Spinal cord (tissue), 10 donors: ENCODE data around the gene AIF1L. TPM values are rescaled to one million over a fixed set of nuclear protein-coding genes. Genes with fewer than 3 reads are reported as not detected.

ENCODE experiments used
- DNase-seq, 6 donors: peaks; one replicate each; pipeline versions ENCODE4 v3.0.0 to v3.0.0-alpha.2; 2013 to 2015; ENCODE audit warnings: low spot score in 6 of 6, low read depth in 4 of 6
- H3K27ac ChIP-seq: one replicate; pipeline ENCODE4 v1.5.1; 2013; ENCODE audit warnings: low read depth, low read length, control low read depth
- H3K27me3 ChIP-seq: one replicate; pipeline ENCODE4 v1.6.1; 2013; ENCODE audit warnings: low read length; ENCODE audit not compliant: control insufficient read depth, insufficient read depth
- H3K36me3 ChIP-seq: one replicate; pipeline ENCODE4 v1.6.1; 2013; ENCODE audit warnings: low read length; ENCODE audit not compliant: control insufficient read depth, insufficient read depth
- H3K4me1 ChIP-seq: one replicate; pipeline ENCODE4 v1.6.1; 2013; ENCODE audit warnings: low read length; ENCODE audit not compliant: control insufficient read depth, insufficient read depth
- H3K4me3 ChIP-seq: one replicate; pipeline ENCODE4 v1.5.1; 2013; ENCODE audit warnings: low read depth, low read length, control low read depth
- H3K9me3 ChIP-seq: one replicate; pipeline ENCODE4 v1.6.1; 2013; ENCODE audit warnings: low read length; ENCODE audit not compliant: control insufficient read depth, insufficient read depth
- WGBS: methylation state at CpG from one replicate; pipeline ENCODE4 v1.1.5; 2013; ENCODE audit warnings: missing lambda C conversion rate; ENCODE audit not compliant: insufficient coverage; 5-methylcytosine and 5-hydroxymethylcytosine counted together
- polyA plus RNA-seq, 2 donors: library from polyadenylated mRNA; unstranded; fragments of 120-200 nt; gene quantifications; one replicate each; pipeline ENCODE4 v1.2.1, GENCODE V29; 2013; ENCODE audit not compliant: insufficient read length in 2 of 2
- total RNA-seq, 2 donors: library from RNA; depleted of rRNA in 1 of 2; stranded (reverse); fragments of 120-200 nt in 1 of 2; fragments of >200 nt in 1 of 2; gene quantifications; one replicate each; pipeline versions ENCODE4 v1.2.3 to v1.2.4, GENCODE V29; 2013 to 2014
- donor health status: healthy.

Gene AIF1L
- total and polyA plus RNA-seq, 4 donors, result 47.7 to 73.6 (median 61.2) TPM

GRCh38 chr9:131117121-131117761, 20.9 kb downstream of the AIF1L start:
- Histone ChIP-seq H3K9me3 (no peaks in the 10 kb centered on the region), H3K27me3 (no peaks in the 10 kb centered on the region), H3K27ac (peak overlapping the region; percentile 73), H3K4me1 (peaks cover 35% of the 10 kb centered on the region), H3K4me3 (no peak overlapping the region), H3K36me3 (peaks cover 51% of the 10 kb centered on the region)
- peak in 1 of 6 donors; percentile 17 for DNase-seq
- 63% methylated on average over 7 of the region's 13 CpGs for WGBS

GRCh38 chr9:131117762-131118145, 21.4 kb downstream of the AIF1L start:
- H3K27me3 ChIP-seq, result no peaks in the 10 kb centered on the region
- H3K4me3 ChIP-seq, result no peak overlapping the region
- H3K4me1 ChIP-seq, result peaks cover 30% of the 10 kb centered on the region
- 80% methylated on average over 3 of the region's 4 CpGs for WGBS
- H3K9me3 ChIP-seq, result no peaks in the 10 kb centered on the region
- no peak overlapping the region for H3K27ac ChIP-seq
- peaks cover 51% of the 10 kb centered on the region for H3K36me3 ChIP-seq
- DNase-seq, result no peak

GRCh38 chr9:131119600-131119999, 23.3 kb downstream of the AIF1L start:
- 76% methylated on average over 6 of the region's 8 CpGs for WGBS
- peaks cover 19% of the 10 kb centered on the region for H3K4me1 ChIP-seq
- H3K9me3 ChIP-seq, result no peaks in the 10 kb centered on the region
- H3K36me3 ChIP-seq, result peaks cover 40% of the 10 kb centered on the region
- H3K4me3 ChIP-seq, result no peak overlapping the region
- no peak for DNase-seq
- no peaks in the 10 kb centered on the region for H3K27me3 ChIP-seq
- H3K27ac ChIP-seq, result no peak overlapping the region

- Histone ChIP-seq H3K36me3 (peaks cover 36% of the 10 kb centered on the region), H3K4me1 (peaks cover 20% of the 10 kb centered on the region), H3K27ac (no peak overlapping the region), H3K27me3 (no peaks in the 10 kb centered on the region), H3K9me3 (no peaks in the 10 kb centered on the region), H3K4me3 (no peak overlapping the region)
- no peak for DNase-seq
- whole genome bisulfite sequencing, result 95% methylated on average over 3 of the region's 7 CpGs
Observed at GRCh38 chr9:131120620-131121228, 24.4 kb downstream of the AIF1L start.

GRCh38 chr9:131121346-131121745, 25.0 kb downstream of the AIF1L start:
- H3K27me3 ChIP-seq, result no peaks in the 10 kb centered on the region
- no peak for DNase-seq
- no peak overlapping the region for H3K4me3 ChIP-seq
- no peaks in the 10 kb centered on the region for H3K9me3 ChIP-seq
- H3K4me1 ChIP-seq, result peaks cover 19% of the 10 kb centered on the region
- 93% methylated on average over 2 of the region's 2 CpGs for WGBS
- H3K27ac ChIP-seq, result no peak overlapping the region
- peaks cover 36% of the 10 kb centered on the region for H3K36me3 ChIP-seq

GRCh38 chr9:131122158-131122557, 25.8 kb downstream of the AIF1L start:
- 97% methylated on average over 2 of the region's 2 CpGs for WGBS
- no peak overlapping the region for H3K27ac ChIP-seq
- peaks cover 19% of the 10 kb centered on the region for H3K4me1 ChIP-seq
- peaks cover 37% of the 10 kb centered on the region for H3K36me3 ChIP-seq
- H3K4me3 ChIP-seq, result no peak overlapping the region
- DNase-seq, result no peak
- H3K9me3 ChIP-seq, result no peaks in the 10 kb centered on the region
- no peaks in the 10 kb centered on the region for H3K27me3 ChIP-seq

- H3K27ac ChIP-seq, result peak overlapping the region; percentile 85
- peaks cover 26% of the 10 kb centered on the region for H3K36me3 ChIP-seq
- peaks cover 15% of the 10 kb centered on the region for H3K4me1 ChIP-seq
- H3K9me3 ChIP-seq, result no peaks in the 10 kb centered on the region
- H3K4me3 ChIP-seq, result peak overlapping the region; percentile 94
- H3K27me3 ChIP-seq, result no peaks in the 10 kb centered on the region
- 0% methylated on average over 7 of the region's 7 CpGs for WGBS
- no peak for DNase-seq
Observed at GRCh38 chr9:131125038-131125287, 28.6 kb downstream of the AIF1L start.

- Histone ChIP-seq H3K36me3 (peaks cover 21% of the 10 kb centered on the region), H3K27ac (peak within 1 kb of the TSS; percentile 85), H3K27me3 (no peaks in the 10 kb centered on the region), H3K9me3 (no peaks in the 10 kb centered on the region), H3K4me1 (peaks cover 15% of the 10 kb centered on the region), H3K4me3 (peak within 1 kb of the TSS; percentile 94)
- WGBS, result 0% methylated on average over 60 of the region's 61 CpGs
- peak; percentile 97 to 100 (median 99) for DNase-seq
Observed at GRCh38 chr9:131125288-131126058, 29.1 kb downstream of the AIF1L start, which contains the start of gene NUP214. NUP214 (plus strand) TSS chr9:131125586; CDS start chr9:131125705, 119 bp downstream.

- WGBS, result 1% methylated on average over 11 of the region's 11 CpGs
- no peaks in the 10 kb centered on the region for H3K9me3 ChIP-seq
- peak overlapping the region; percentile 85 for H3K27ac ChIP-seq
Observed at GRCh38 chr9:131126059-131126426, 29.7 kb downstream of the AIF1L start.

More at GRCh38 chr9:131126059-131126426, 29.7 kb downstream of the AIF1L start:
- Histone ChIP-seq H3K4me3 (peak overlapping the region; percentile 94), H3K36me3 (peaks cover 18% of the 10 kb centered on the region), H3K27me3 (no peaks in the 10 kb centered on the region), H3K4me1 (peaks cover 15% of the 10 kb centered on the region)
- DNase-seq, result no peak
